GM18508 (cell line): Measurements from ENCODE around the gene CYP27C1.

Source experiments
- ATAC-seq: cut with Tn5 transposase; IDR thresholded peaks from one replicate; pipeline ENCODE4 v1.9.1; 2021; ENCODE audit warnings: moderate number of reproducible peaks; ENCODE audit not compliant: insufficient read depth, unreplicated experiment

The CYP27C1 gene

DNA sequence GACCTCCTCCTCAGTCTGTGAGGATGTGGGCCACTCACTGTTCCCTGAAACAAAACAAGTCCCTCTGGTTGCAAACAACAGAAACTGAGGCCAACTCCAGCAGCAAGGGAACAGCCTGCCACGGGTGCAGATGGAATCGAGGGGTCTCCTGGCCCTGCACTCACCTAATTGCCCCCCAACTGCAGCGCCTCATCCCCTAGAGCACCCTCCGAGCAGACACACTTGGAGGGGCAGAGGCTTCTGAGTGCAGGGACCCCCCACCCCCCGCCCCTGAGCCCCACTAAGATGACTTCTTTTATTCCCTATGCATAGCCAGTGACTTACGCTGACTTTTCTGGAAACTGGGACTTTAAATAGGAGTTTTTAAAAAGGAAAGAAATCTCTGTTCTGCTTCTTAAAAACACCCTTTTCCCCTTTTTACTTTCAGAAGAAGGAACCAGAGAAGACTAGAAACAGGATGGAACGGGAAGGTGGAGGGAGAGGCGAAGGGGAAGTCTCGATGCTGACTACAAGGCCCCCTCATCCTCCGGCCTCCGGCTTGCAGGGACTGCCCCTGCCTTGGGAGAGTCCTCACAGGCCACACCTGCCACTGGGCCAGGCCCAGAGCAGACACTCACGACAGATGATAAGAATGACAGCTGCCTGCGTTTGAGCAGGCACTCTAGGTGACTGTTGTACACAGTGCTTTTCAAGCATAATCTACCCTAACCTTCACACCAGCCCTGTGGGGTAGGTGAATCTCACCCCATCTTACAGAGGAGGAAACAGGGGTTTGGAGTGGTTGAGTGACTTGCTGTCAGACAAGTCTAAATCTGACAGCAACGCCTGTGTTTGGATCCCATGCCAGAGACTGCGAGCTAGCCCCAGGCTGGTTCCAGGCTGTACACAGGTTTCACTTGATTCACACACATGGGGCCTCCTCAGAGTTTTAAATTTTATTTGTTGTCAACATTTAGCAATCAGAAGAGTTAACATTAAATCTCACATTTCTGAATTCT lies 85.0 kb downstream of the CYP27C1 start:
- no peak for ATAC-seq

- no peak for ATAC-seq
Observed at GRCh38 chr2:127134235-127134634, 85.9 kb downstream of the CYP27C1 start.
